HEK293 (cell line): ENCODE results near the gene PCBP2.

Experiments
- GLIS2 ChIP-seq: fragments of 450-650 bp; formaldehyde crosslinking; IDR thresholded peaks from 2 replicates; pipeline ENCODE4 v1.5.1; 2016; ENCODE audit warnings: missing biosample characterization, missing genetic modification characterization
- HOXA7 ChIP-seq: sonication (generic); formaldehyde crosslinking; IDR thresholded peaks from 2 replicates; pipeline ENCODE4 v1.8.1; 2022; ENCODE audit warnings: missing genetic modification reagents, borderline replicate concordance
- REST ChIP-seq: fragments of 450-650 bp; formaldehyde crosslinking; IDR thresholded peaks from 2 replicates; pipeline ENCODE4 v1.5.1; 2016; ENCODE audit warnings: missing biosample characterization, missing genetic modification characterization
- SALL2 ChIP-seq: fragments of 450-650 bp; formaldehyde crosslinking; IDR thresholded peaks from 2 replicates; pipeline ENCODE4 v1.5.0; 2017; ENCODE audit warnings: missing biosample characterization, mild to moderate bottlenecking, missing genetic modification characterization, borderline replicate concordance
- TCF7L2 ChIP-seq: IDR thresholded peaks from 2 replicates; pipeline ENCODE4 v1.6.1; 2011; ENCODE audit warnings: low read depth, mild to moderate bottlenecking, inconsistent platforms, low read length, moderate library complexity, borderline replicate concordance
- YY1 ChIP-seq: fragments of 450-650 bp; formaldehyde crosslinking; IDR thresholded peaks from 2 replicates; pipeline ENCODE4 v1.5.1; 2018; ENCODE audit warnings: missing biosample characterization, missing genetic modification characterization
- ZBTB10 ChIP-seq: fragments of 450-650 bp; formaldehyde crosslinking; IDR thresholded peaks from 2 replicates; pipeline ENCODE4 v1.5.1; 2016; ENCODE audit warnings: missing biosample characterization, missing genetic modification characterization
- ZBTB17 ChIP-seq: fragments of 450-650 bp; formaldehyde crosslinking; IDR thresholded peaks from 2 replicates; pipeline ENCODE4 v1.5.1; 2016; ENCODE audit warnings: missing biosample characterization, missing genetic modification characterization
- ZFHX2 ChIP-seq: fragments of 450-650 bp; formaldehyde crosslinking; conservative IDR thresholded peaks from 2 replicates; pipeline ENCODE4 v1.5.1; 2016; ENCODE audit warnings: missing biosample characterization, missing genetic modification characterization
- ZFP41 ChIP-seq: fragments of 450-650 bp; formaldehyde crosslinking; IDR thresholded peaks from 2 replicates; pipeline ENCODE4 v1.5.1; 2016; ENCODE audit warnings: missing biosample characterization, missing genetic modification characterization, borderline replicate concordance
- ZIC2 ChIP-seq: fragments of 450-650 bp; formaldehyde crosslinking; IDR thresholded peaks from 2 replicates; pipeline ENCODE4 v1.5.1; 2016; ENCODE audit warnings: missing biosample characterization, missing genetic modification characterization
- ZNF121 ChIP-seq: fragments of 450-650 bp; formaldehyde crosslinking; IDR thresholded peaks from 2 replicates; pipeline ENCODE4 v1.5.1; 2016; ENCODE audit warnings: missing biosample characterization, missing genetic modification characterization
- ZNF169 ChIP-seq: fragments of 450-650 bp; formaldehyde crosslinking; IDR thresholded peaks from 2 replicates; pipeline ENCODE4 v1.5.1; 2016; ENCODE audit warnings: missing biosample characterization, missing genetic modification characterization
- ZNF214 ChIP-seq: fragments of 450-650 bp; formaldehyde crosslinking; IDR thresholded peaks from 2 replicates; pipeline ENCODE4 v1.5.1; 2017; ENCODE audit warnings: missing biosample characterization, mild to moderate bottlenecking, missing genetic modification characterization, borderline replicate concordance
- ZNF221 ChIP-seq: fragments of 450-650 bp; formaldehyde crosslinking; IDR thresholded peaks from 2 replicates; pipeline ENCODE4 v1.5.1; 2017; ENCODE audit warnings: missing biosample characterization, missing genetic modification characterization, borderline replicate concordance
- ZNF248 ChIP-seq: fragments of 450-650 bp; formaldehyde crosslinking; IDR thresholded peaks from 2 replicates; pipeline ENCODE4 v1.5.1; 2017; ENCODE audit warnings: missing biosample characterization, missing genetic modification characterization
- ZNF311 ChIP-seq: fragments of 450-650 bp; formaldehyde crosslinking; IDR thresholded peaks from 2 replicates; pipeline ENCODE4 v1.5.1; 2017; ENCODE audit warnings: missing biosample characterization, missing genetic modification characterization, borderline replicate concordance
- ZNF449 ChIP-seq: fragments of 450-650 bp; formaldehyde crosslinking; IDR thresholded peaks from 2 replicates; pipeline ENCODE4 v1.5.1; 2017; ENCODE audit warnings: missing biosample characterization, mild to moderate bottlenecking, missing genetic modification characterization, moderate library complexity
- ZNF529 ChIP-seq: fragments of 450-650 bp; formaldehyde crosslinking; IDR thresholded peaks from 2 replicates; pipeline ENCODE4 v1.5.1; 2017; ENCODE audit warnings: missing genetic modification characterization, missing biosample characterization; ENCODE audit not compliant: insufficient replicate concordance
- ZNF571 ChIP-seq: fragments of 450-650 bp; formaldehyde crosslinking; IDR thresholded peaks from 2 replicates; pipeline ENCODE4 v1.5.0; 2017; ENCODE audit warnings: missing biosample characterization, missing genetic modification characterization
- ZNF585B ChIP-seq: fragments of 450-650 bp; formaldehyde crosslinking; IDR thresholded peaks from 2 replicates; pipeline ENCODE4 v1.5.1; 2016; ENCODE audit warnings: missing biosample characterization, missing genetic modification characterization
- ZNF639 ChIP-seq: fragments of 450-650 bp; formaldehyde crosslinking; IDR thresholded peaks from 2 replicates; pipeline ENCODE4 v1.5.1; 2016; ENCODE audit warnings: missing biosample characterization, missing genetic modification characterization
- ZNF660 ChIP-seq: fragments of 450-650 bp; IDR thresholded peaks from 2 replicates; pipeline ENCODE4 v1.5.1; 2018; ENCODE audit warnings: missing biosample characterization, mild to moderate bottlenecking, missing genetic modification characterization
- ZNF701 ChIP-seq: fragments of 450-650 bp; formaldehyde crosslinking; IDR thresholded peaks from 2 replicates; pipeline ENCODE4 v1.5.1; 2016; ENCODE audit warnings: missing biosample characterization, missing genetic modification characterization
- ZNF776 ChIP-seq: fragments of 450-650 bp; formaldehyde crosslinking; IDR thresholded peaks from 2 replicates; pipeline ENCODE4 v1.5.0; 2017; ENCODE audit warnings: missing biosample characterization, missing genetic modification characterization, borderline replicate concordance
- ZNF843 ChIP-seq: fragments of 450-650 bp; formaldehyde crosslinking; IDR thresholded peaks from 2 replicates; pipeline ENCODE4 v1.5.1; 2016; ENCODE audit warnings: missing biosample characterization, missing genetic modification characterization
- ZSCAN16 ChIP-seq: fragments of 450-650 bp; formaldehyde crosslinking; IDR thresholded peaks from 2 replicates; pipeline ENCODE4 v1.5.1; 2016; ENCODE audit warnings: missing biosample characterization, missing genetic modification characterization
- ZSCAN30 ChIP-seq: fragments of 450-650 bp; IDR thresholded peaks from 2 replicates; pipeline ENCODE4 v1.5.1; 2018; ENCODE audit warnings: missing biosample characterization, mild to moderate bottlenecking, missing genetic modification characterization, moderate library complexity

The PCBP2 gene

GRCh38 chr12:53500776-53501614, 49.1 kb downstream of the PCBP2 start, which contains the start of gene TARBP2 (continued):
- TF ChIP-seq ZNF529 (tag by site-specific recombination) (no peak), TCF7L2 (no peak), REST (tag by site-specific recombination) (no peak), SALL2 (tag by site-specific recombination) (no peak), ZFP41 (tag by site-specific recombination) (no peak), ZBTB10 (peak; percentile 89), ZNF585B (no peak), ZNF248 (no peak), ZNF214 (tag by site-specific recombination) (no peak), ZNF311 (tag by site-specific recombination) (no peak), YY1 (tag by site-specific recombination) (peak; percentile 77), ZNF571 (tag by site-specific recombination) (no peak), ZNF660 (tag by site-specific recombination) (no peak), ZFHX2 (tag by site-specific recombination) (peak; percentile 94), ZBTB17 (tag by site-specific recombination) (peak; percentile 92), ZNF701 (no peak), ZIC2 (tag by site-specific recombination) (no peak), ZNF843 (peak; percentile 81), ZSCAN30 (peak; percentile 93), ZNF776 (tag by site-specific recombination) (no peak), ZSCAN16 (tag by site-specific recombination) (0 out of 2 replicates have a peak, but pooled peaks have one; percentile 22), ZNF221 (no peak), ZNF121 (tag by site-specific recombination) (peak; percentile 66), ZNF639 (tag by site-specific recombination) (peak; percentile 85), ZNF169 (no peak), ZNF449 (tag by site-specific recombination) (peak; percentile 98), HOXA7 (no peak), GLIS2 (tag by site-specific recombination) (no peak)
